OCI-LY1 (cell line): ENCODE measurements around the gene CCDC71.

Source experiments
- H2AFZ ChIP-seq: fragments of 200-600 bp; sonication (generic), shearing (Covaris generic); 2 replicates; pipeline ENCODE4 v1.6.0; 2014; ENCODE audit warnings: antibody characterized with exemption, mild to moderate bottlenecking, low read length
- H3F3A ChIP-seq: fragments of 200-600 bp; sonication (generic), shearing (Covaris generic); 2 replicates; pipeline ENCODE4 v1.6.0; 2014; ENCODE audit warnings: mild to moderate bottlenecking, antibody characterized with exemption, low read length, moderate library complexity; ENCODE audit not compliant: insufficient read depth
- H3K27ac ChIP-seq: fragments of 200-600 bp; sonication (generic); 2 replicates; pipeline ENCODE4 v1.5.1; 2014; ENCODE audit warnings: low read length, mixed run types, mild to moderate bottlenecking, low read depth; ENCODE audit not compliant: poor library complexity, severe bottlenecking
- H3K27me3 ChIP-seq: fragments of 200-600 bp; sonication (generic); 2 replicates; pipeline ENCODE4 v1.6.0; 2014; ENCODE audit warnings: antibody characterized with exemption, mild to moderate bottlenecking, low read length, moderate library complexity; ENCODE audit not compliant: insufficient read depth
- H3K36me3 ChIP-seq: fragments of 200-600 bp; sonication (generic); 2 replicates; pipeline ENCODE4 v1.6.1; 2014; ENCODE audit warnings: mild to moderate bottlenecking, antibody characterized with exemption, low read length, moderate library complexity, mixed read lengths; ENCODE audit not compliant: insufficient read depth
- H3K4me1 ChIP-seq: fragments of 200-600 bp; sonication (generic); 2 replicates; pipeline ENCODE4 v1.5.1; 2014; ENCODE audit warnings: mild to moderate bottlenecking, low read length, moderate library complexity; ENCODE audit not compliant: insufficient read depth, severe bottlenecking
- H3K4me2 ChIP-seq: fragments of 200-600 bp; sonication (generic), shearing (Covaris generic); 2 replicates; pipeline ENCODE4 v1.6.1; 2014; ENCODE audit warnings: low read length
- H3K4me3 ChIP-seq: fragments of 200-600 bp; sonication (generic); 2 replicates; pipeline ENCODE4 v1.5.1; 2014; ENCODE audit warnings: low read length, low read depth, mild to moderate bottlenecking, mixed read lengths; ENCODE audit not compliant: poor library complexity, severe bottlenecking
- H3K79me2 ChIP-seq: fragments of 200-600 bp; shearing (Covaris generic); 2 replicates; pipeline ENCODE4 v1.6.1; 2016; ENCODE audit warnings: mixed run types, low read length, mixed read lengths; ENCODE audit not compliant: insufficient read depth
- H3K9ac ChIP-seq: fragments of 200-600 bp; sonication (generic), shearing (Covaris generic); 2 replicates; pipeline ENCODE4 v1.6.1; 2014; ENCODE audit warnings: mild to moderate bottlenecking, low read length, mixed read lengths
- H3K9me2 ChIP-seq: fragments of 200-600 bp; sonication (generic), shearing (Covaris generic); 2 replicates; pipeline ENCODE4 v1.6.1; 2014; ENCODE audit warnings: low read depth, mild to moderate bottlenecking, low read length, mixed read lengths
- H3K9me3 ChIP-seq: fragments of 200-600 bp; shearing (Covaris generic); 2 replicates; pipeline ENCODE4 v1.6.1; 2014; ENCODE audit warnings: low read length, mixed read lengths
- H4K20me1 ChIP-seq: fragments of 200-600 bp; sonication (generic), shearing (Covaris generic); 2 replicates; pipeline ENCODE4 v1.6.0; 2016; ENCODE audit warnings: mild to moderate bottlenecking, low read length; ENCODE audit not compliant: insufficient read depth
- CTCF ChIP-seq: fragments of 200-600 bp; sonication (generic), shearing (Covaris generic); IDR thresholded peaks from 2 replicates; pipeline ENCODE4 v1.5.1; 2017; ENCODE audit warnings: mild to moderate bottlenecking, antibody characterized with exemption, low read length, moderate library complexity, mixed read lengths
- EZH2 ChIP-seq: fragments of 200-600 bp; sonication (generic), shearing (Covaris generic); IDR thresholded peaks from 2 replicates; pipeline ENCODE4 v1.8.0; 2017; ENCODE audit warnings: borderline replicate concordance, mixed run types, mild to moderate bottlenecking, antibody characterized with exemption, low read length, moderate library complexity, mixed read lengths

CCDC71 gene

DNA sequence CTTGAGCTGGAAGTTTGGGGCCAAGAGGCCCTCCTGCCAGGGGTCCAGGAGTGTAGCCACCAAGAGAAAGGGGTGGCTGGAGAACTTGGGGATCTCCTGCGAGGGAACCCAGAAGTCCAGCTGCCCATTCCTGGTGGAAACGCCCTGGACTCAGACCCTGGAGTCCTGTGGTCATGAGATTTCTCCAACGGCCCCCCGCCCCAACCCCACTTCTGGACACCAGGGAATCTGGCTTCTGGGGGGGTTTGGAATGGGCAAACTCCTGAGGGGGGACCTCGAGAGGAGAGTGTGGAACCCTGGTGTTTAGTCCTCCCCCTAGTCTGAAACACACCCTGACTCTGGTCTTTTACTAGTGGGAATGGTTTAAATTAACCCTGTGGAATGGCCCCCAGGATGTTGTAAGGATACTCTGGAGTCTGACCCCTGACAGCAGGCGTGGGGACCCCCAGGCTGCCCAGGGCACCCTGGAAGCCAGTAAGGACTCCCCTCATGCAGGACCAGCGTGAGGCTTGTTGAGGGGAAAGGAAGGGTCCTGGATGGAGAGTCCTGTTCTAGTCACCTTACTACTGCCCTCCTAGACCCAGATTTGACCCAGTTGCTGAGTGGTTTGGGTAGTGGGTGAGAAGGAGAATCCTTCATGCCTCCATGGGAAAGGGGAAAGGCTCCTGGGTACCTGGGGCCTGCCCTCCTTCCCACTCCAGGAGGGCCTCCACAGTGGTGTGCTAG lies 5.8 kb upstream of the CCDC71 start:
- H3K27ac ChIP-seq, result no peak overlapping the region
- peaks cover 11% of the 10 kb centered on the region for H3K4me1 ChIP-seq

GRCh38 chr3:49171119-49171774 lies 5.1 kb upstream of the CCDC71 start, which contains the start of gene KLHDC8B:
TSS of gene KLHDC8B (plus strand) at chr3:49171598. CDS start at chr3:49172770, 1,172 bp downstream.
- Histone ChIP-seq H3K4me2 (peak within 1 kb of the TSS; percentile 96), H3K27me3 (no peaks in the 10 kb centered on the region), H3K27ac (no peak within 1 kb of the TSS), H4K20me1 (no peaks in the 10 kb centered on the region), H3K79me2 (no peaks in the 10 kb centered on the region), H3F3A (no peaks in the 10 kb centered on the region), H2AFZ (no peak within 1 kb of the TSS), H3K4me3 (peak within 1 kb of the TSS; percentile 66), H3K9me3 (no peaks in the 10 kb centered on the region), H3K36me3 (no peaks in the 10 kb centered on the region), H3K4me1 (peaks cover 18% of the 10 kb centered on the region), H3K9ac (peak within 1 kb of the TSS; percentile 67), H3K9me2 (no peaks in the 10 kb centered on the region)
- TF ChIP-seq CTCF, result peak; percentile 93
- no peak for TF ChIP-seq EZH2

More for the DNA sequence above, 5.8 kb upstream of the CCDC71 start:
- Histone ChIP-seq H3K9ac (peak overlapping the region; percentile 67; the same call in 1 of the 2 replicates), H3K9me3 (no peaks in the 10 kb centered on the region), H3K27me3 (no peaks in the 10 kb centered on the region), H3K9me2 (no peaks in the 10 kb centered on the region), H4K20me1 (no peaks in the 10 kb centered on the region), H3K4me2 (peak overlapping the region; percentile 96), H3F3A (no peaks in the 10 kb centered on the region), H3K36me3 (no peaks in the 10 kb centered on the region), H2AFZ (no peak overlapping the region), H3K79me2 (no peaks in the 10 kb centered on the region), H3K4me3 (peak overlapping the region; percentile 66)
- TF ChIP-seq EZH2 (no peak), CTCF (no peak)

- H2AFZ ChIP-seq, result no peak overlapping the region
- peak overlapping the region; percentile 96 for H3K4me2 ChIP-seq
- no peak overlapping the region for H3K27ac ChIP-seq
- peaks cover 18% of the 10 kb centered on the region for H3K4me1 ChIP-seq
- no peaks in the 10 kb centered on the region for H3K36me3 ChIP-seq
- H4K20me1 ChIP-seq, result no peaks in the 10 kb centered on the region
- no peaks in the 10 kb centered on the region for H3K27me3 ChIP-seq
- H3K9ac ChIP-seq, result peak overlapping the region; percentile 29; the same call in 1 of the 2 replicates
- peak overlapping the region; percentile 66 for H3K4me3 ChIP-seq
- no peak for TF ChIP-seq EZH2
- no peak for TF ChIP-seq CTCF
- no peaks in the 10 kb centered on the region for H3F3A ChIP-seq
- H3K79me2 ChIP-seq, result peaks cover 1% of the 10 kb centered on the region
- H3K9me2 ChIP-seq, result no peaks in the 10 kb centered on the region
- no peaks in the 10 kb centered on the region for H3K9me3 ChIP-seq
Observed at GRCh38 chr3:49170744-49171118, 4.6 kb upstream of the CCDC71 start.
